NK-92 treated with Interleukin-12 subunit alpha and Interleukin-12 subunit beta, amount 100 ng/mL, for 24 hours (cell line): ENCODE data around the gene CNIH3.
A peak's percentile ranks its signal among the peaks of the same experiment; 100 is the strongest.
"Not testable (repeated sequence)": the region's sequence is repeated elsewhere in the genome, so short reads cannot be mapped to it uniquely, and the experiment has no call there.

ENCODE experiments used
- DNase-seq: peaks from one replicate; lab custom pipeline; 2025; lab: John Stamatoyannopoulos, UW

Gene CNIH3

DNA sequence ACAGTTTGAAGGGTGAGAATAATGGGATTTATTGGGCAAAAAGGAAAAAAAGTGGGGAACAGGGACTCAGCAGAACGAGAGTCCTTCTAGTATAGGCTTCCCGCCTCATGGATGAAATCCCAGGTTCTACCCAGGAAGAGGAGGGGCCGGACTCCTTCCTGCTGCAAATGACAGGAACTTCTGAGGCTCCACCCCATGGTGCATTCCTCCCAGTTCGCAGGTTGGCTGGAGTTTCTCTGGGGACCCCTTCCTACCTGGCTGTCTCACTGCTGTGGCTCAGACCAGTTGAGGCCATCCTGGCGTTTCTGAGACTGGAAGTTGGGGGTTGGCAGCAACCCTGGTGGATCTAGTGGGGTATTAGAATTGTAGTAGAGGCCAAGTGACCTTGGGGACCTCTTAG lies 27.5 kb downstream of the CNIH3 start:
- no peak for DNase-seq

DNA sequence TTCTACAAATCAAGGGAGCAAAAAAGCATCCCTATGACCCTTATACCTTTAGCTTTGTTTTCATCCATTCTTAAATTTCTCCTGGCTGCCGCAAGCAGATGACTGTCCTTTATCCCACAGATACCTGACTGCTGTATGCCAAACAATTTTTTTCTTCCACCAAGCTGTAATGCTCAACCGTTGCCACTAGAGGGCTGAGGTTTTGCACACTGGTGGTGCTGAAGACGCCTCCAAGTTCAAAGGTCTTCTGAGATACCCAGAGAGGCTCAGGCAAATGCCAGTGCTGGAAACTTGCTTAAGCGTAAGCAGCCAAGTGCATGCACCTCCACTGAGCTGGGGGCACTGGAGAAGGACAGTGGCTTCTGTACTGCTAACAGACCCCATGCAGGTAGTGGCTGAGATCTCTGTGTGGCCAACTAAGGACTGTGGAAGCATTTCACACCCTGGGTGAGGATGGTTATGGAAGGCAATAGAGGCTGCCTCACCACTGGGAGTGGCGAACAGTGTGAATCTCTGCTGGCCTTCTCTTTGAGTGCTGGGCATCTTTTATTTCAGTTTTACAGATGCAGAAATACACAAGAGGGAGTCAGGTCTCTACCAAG lies 28.5 kb downstream of the CNIH3 start:
- DNase-seq, result peak; percentile 14

DNA sequence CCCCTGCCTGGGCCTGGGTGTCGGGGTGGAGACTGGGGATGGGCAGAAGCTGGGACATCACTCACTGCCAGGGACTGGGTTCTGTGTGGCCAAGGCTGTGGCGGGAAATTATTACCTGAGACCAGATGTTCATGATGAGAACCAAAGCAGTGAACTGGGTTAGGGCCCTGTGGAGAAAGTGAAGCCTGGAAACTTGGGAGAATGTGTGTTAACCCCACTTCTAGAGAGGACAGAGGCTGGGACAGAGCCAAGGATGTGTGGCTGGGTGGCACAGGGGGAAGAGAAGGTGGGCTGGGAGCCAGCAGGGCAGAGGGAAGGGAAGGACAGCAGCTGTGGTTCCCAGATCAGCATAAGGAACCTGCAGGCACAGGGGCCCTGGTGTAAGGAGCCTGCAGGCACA lies 31.3 kb downstream of the CNIH3 start:
- DNase-seq, result no peak

DNA sequence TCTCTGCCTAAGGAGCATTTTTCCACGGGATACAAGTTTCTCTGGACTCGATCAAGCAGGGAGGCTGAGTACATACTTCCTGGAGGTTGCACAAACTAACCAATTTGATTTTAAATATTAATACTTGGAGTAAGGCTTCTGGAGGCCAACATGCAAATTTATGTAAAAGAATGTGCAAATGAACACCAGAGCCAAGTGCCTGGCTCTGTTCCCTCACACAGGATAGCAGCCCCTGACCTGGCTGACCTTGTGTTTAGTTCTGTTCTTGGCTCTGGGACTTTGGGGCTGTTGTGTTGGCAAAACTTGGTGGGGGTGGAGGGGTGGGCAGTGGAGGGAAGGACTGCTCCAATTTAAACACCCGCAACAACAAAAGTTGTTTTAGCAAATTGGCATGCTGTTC lies 34.2 kb downstream of the CNIH3 start:
- DNase-seq, result no peak

GRCh38 chr1:224651188-224651587 lies 35.1 kb downstream of the CNIH3 start:
- no peak for DNase-seq

- DNase-seq, result no peak
These were observed 40.3 kb downstream of the CNIH3 start for GRCh38 chr1:224656392-224656791.

GRCh38 chr1:224660074-224660473 lies 44.0 kb downstream of the CNIH3 start:
- DNase-seq, result no peak

DNA sequence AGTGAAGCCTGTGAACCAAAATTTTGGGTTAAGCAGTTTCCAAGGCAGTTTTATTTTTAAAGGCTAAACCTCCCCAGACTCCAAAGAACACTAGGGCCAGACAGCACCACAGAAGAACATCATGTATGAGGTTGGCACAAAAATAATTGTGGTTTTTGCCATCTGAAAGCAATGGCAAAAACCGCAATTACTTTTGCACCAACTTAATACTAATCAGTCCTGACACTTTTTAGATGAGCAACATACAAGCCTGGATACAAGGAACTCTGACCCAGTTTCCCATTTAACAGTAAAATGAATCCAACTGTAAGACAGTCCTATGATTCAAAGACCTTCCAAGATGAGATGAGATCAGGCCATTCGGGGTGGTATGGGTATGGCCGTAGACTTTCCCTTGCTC lies 46.8 kb downstream of the CNIH3 start:
- no peak for DNase-seq

DNA sequence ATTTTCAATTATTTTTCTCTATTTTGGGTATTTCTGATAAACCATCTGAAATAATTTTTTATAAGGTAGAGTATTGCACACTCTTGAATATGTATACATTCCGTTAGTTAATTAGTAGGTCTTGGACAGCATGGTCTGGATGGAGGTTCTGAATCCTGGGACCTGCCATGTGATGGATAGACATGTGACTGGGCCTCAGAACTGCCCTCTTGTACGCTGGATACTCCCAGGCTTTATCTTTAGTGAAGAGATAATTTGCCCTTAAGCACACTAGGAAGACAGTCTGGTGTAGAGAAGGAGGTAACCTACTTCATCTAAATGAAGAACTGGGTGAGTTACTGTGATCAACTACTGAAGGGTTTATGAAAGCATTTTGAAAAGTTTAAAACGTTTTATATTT lies 48.9 kb downstream of the CNIH3 start:
- no peak for DNase-seq

GRCh38 chr1:224666078-224666477 lies 50.0 kb downstream of the CNIH3 start:
- no peak for DNase-seq

DNA sequence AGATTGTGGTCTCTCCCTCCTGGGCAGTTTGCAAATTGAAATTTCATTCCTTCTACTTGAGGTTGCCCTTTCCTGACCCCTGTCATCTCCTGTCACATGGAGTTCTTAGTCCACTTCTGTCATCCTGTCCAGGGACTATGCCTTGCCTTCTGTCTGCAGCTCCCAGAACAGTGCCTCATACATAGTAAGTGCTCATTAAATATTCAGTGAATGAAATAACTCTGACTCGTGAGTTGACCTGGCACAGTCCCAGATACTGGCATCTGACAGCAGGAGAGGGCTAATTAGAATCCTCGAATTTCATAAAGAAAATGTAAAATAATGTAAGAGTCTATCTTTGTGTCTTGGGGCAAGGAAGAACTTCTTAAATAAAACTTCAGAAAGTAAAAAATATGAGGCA lies 50.8 kb downstream of the CNIH3 start:
- DNase-seq, result no peak

DNA sequence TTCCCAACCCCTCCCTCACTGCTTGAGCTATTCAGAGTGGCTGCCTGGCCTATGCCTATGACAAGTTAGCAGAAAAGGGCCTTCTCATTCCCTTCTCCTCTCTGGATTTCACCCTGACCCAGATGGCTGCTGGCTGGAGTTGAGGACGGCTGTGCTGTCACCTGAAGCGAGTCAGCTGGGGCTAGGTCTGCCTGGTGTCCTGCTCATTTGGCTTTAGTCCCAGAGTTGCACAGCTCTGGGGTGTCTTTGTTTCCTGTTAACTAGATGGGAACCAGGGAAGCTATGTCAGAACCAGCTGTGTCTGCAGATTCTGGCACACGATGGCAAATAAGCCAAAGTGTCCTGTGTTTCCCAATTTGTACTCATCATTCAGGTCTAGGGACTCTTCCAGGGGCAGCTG lies 52.9 kb downstream of the CNIH3 start:
- no peak for DNase-seq

DNA sequence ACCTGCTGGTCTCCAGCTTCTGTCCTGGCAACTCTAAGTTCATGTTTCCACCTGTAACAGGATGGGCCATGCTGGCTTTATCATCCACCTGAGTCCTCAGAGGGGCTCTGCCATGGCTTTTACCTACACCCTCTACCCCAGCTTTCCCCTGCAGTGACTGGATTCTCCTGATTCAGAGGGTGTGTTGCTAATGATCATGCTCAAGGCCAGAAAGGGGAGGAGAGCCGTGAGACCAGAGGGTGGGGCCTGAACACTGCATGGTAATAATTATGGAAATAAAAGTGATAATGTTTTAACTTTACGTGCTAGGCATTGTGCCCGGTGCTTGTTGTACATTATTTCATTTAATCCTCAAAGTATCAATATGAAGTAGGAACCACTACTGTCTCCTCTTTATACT lies 53.3 kb downstream of the CNIH3 start:
- DNase-seq, result no peak

DNA sequence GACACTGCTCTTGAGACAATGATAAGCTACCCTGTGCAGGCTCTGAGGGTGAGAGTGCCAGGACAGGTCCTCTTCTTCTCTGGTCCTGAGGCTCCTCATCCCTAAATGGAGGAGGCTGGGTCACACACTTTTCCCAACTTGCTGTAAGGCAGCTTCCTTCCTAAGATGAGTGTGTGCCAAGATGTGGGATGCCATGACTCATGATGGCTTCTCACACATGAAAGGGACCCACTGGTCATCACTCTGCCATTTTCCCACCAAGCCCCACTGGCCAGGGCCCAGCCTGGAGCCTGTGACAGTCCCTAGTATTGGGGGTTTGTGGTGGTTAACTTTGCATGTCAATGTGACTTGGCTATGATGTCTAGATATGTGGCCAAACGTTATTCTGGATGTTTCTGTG lies 54.4 kb downstream of the CNIH3 start:
- no peak for DNase-seq

GRCh38 chr1:224671076-224671475 lies 55.0 kb downstream of the CNIH3 start:
- no peak for DNase-seq

DNA sequence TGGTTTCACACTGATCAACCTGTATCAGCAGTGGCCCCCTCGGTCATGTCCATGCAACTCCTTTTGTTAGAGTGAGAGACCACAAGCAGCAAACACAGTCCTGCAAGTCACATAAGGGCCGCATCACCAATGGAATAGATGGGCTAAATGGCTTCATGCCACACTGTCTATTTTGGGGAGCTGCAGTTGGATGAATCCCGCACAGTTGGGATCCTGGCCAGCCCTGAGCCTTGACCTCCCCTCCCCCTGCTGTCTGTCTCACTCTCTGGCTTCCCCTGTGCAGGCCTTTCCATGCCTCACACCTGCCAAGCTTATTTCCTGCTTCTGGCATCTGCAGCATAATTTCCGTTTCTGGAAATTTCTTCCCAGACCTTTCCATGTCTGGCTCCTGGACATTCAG lies 57.0 kb downstream of the CNIH3 start:
- DNase-seq, result no peak

DNA sequence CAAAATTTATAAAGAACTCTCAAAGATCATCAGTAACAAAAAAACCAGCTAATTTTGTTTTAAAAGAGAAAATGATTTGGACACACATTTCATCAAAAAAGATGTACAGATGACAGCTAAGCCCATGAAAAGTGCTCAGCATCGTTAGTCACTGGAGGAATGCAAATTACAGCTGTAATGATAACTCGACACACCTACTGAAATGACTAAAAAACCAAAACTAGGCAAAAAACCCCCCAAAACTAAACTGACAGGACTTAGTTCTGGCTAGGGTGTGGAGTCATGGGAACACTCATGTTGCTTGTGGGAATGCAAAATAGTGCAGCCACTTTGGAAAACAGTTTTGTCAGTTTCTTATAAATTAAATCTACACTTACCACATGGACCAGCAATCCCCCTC lies 59.5 kb downstream of the CNIH3 start:
- DNase-seq, result no peak

DNA sequence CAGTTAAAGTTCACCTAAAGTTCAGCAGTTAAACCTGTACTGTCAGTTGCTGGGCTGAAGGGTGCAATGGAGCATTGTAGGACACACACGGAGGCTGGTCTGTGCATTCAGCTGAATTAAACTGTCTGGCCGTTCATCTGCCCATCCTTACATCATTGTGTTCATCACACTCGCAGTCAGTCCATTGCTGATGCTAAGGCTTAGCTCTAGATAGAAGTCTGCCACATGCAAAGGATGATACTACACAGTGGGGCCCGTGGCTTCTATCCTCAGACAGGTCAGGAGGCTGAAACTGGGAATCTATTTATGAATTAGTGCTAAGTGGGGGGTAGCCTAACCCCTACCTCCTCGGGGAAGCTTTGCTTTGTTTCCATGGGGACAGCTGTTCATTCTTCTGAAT lies 60.4 kb downstream of the CNIH3 start:
- DNase-seq, result no peak

DNA sequence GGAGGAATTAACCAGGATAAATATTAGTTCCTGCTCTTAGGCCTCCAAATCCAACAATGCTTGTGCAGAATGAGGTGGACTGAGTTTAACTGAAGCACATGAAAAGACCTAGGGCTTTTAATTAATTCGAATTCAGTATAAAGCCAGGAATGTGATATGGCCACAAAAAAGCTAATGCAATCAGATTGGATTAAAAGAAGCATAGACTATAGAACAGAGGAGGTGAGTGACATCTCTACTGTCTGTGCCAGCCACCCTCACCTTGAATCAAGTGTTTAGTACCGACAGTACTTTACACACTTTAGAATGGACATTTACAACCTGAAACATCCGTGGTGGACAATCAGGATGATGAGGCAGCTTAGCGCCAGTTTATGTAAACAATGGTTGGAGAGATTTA lies 62.1 kb downstream of the CNIH3 start:
- no peak for DNase-seq

- DNase-seq, result no peak
These were observed 63.5 kb downstream of the CNIH3 start for GRCh38 chr1:224679606-224680005.

GRCh38 chr1:224681816-224682215 lies 65.7 kb downstream of the CNIH3 start:
- no peak for DNase-seq

DNA sequence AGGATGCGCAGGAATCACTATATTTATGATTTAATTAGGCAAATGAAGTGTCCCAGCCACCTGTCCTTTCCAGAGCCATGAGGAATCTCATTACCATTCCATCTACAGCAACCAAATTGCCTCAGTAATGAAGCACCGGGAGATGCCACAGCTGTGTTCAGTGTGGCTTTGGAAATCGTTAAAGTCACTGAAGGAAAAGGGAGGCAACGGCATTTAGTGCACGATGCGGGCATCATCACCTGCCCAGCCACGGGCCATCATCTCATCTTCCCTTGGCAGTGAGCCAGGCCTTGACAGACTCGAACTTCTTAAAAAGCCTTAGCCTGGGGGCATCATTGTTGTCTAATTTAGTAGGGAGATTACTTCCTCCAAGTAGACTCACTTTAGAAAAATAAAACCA lies 67.8 kb downstream of the CNIH3 start:
- no peak for DNase-seq

- no peak for DNase-seq
These were observed 68.9 kb downstream of the CNIH3 start for GRCh38 chr1:224684979-224685425.

- not testable (repeated sequence) for DNase-seq
These were observed 70.0 kb downstream of the CNIH3 start for GRCh38 chr1:224686140-224686539.

DNA sequence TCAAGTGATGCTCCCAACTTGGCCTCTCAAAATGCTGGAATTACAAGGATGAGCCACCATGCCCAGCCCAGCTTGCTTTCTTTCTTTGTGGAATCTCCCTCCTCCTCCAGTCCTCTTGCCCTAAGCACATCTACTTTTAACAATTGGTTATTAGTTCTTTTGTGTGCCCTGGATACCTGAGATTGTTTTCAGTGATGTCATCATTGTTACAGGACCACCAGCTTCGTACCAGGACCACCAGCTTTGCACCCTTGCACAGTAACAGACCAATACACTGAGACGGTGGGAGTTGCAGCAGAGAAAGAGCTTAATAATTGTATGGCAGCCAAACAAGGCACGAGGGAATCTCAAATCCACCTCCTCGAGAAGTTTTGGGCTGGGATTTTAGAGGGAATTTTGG lies 71.3 kb downstream of the CNIH3 start:
- DNase-seq, result no peak
